Esophagus mucosa (tissue), 1 donor: Measurements from ENCODE around the gene GUSB. TPM values are rescaled to one million over a fixed set of nuclear protein-coding genes. Genes with fewer than 3 reads are reported as not detected.

Experiments used
- ATAC-seq: fragments of 200-7000 bp; cut with Tn5 transposase; one replicate; pipeline ENCODE4 v1.9.1; 2020
- total RNA-seq: library from RNA; stranded (reverse); gene quantifications from one replicate; pipeline ENCODE4 v1.2.4, GENCODE V29; 2023
- donor health status: DM: yes; HTN: yes; CAD: no.

Gene GUSB
- total RNA-seq, 1 donor from 2014 or later = 27.8 TPM

DNA sequence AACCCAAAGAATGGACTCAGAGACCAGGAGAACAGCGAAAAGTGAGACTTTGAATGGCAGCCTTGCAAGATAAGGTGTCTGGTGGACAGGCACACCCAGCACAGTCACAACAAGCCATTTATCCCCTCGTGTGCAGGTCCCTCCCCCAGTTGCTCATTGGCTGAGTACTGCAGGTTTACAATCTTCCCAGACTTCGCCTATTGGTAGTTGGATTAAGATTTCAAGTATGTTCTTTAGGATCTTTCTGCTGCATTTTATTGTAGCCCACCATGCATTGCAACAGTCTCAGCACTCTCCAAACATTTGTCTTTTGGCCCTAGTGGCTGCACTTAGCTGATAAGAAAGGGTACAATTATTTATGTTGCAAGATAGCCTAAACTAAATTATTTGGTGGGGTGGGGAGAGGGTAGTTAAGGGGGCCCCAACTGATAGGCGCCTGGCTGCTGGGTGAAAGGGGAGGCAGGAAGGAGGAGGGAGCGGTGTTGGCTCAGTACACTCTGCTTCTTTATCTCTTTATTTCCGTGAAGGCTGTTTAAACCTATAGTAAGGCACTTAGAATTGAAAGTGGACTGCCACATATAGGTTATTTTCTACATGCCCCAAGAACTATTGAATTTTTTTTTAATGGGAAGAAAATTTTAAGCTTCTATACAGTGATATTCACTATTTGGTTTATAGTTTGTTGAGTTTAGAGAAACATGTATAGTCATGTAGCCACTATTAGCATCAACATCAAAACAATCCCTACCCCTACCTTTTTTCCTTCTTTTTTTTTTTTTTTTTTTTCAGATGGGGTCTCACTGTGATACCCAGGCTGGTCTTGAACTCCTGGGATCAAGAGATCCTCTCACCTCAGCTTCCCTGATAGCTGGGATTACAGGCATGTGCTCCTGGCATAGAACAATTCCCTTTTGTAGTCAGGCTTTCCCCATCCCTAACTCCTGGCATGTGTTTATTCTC, 54.2 kb downstream of the GUSB start:
- ATAC-seq = no peak

GRCh38 chr7:65926588-65926987, 55.4 kb downstream of the GUSB start:
- no peak for ATAC-seq

DNA sequence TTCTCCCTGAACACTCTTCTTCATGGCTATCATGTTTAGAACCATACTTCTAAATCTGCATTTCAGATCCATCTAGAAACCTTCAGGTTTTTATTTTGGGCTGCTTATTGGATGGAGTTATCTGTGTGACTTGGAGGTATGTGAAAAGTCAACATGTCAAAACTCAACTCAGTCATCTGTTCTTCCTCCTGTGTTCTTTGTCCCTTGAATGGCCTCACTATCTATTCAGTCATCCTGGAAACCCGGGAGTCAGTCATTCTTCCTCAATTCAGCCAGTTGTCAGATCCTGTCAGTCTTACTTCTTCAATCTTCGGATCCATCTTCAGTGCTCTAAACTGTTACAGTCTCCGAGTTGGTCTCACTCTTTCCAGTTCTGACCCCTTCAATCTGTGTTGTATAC, 57.0 kb downstream of the GUSB start:
- no peak for ATAC-seq

DNA sequence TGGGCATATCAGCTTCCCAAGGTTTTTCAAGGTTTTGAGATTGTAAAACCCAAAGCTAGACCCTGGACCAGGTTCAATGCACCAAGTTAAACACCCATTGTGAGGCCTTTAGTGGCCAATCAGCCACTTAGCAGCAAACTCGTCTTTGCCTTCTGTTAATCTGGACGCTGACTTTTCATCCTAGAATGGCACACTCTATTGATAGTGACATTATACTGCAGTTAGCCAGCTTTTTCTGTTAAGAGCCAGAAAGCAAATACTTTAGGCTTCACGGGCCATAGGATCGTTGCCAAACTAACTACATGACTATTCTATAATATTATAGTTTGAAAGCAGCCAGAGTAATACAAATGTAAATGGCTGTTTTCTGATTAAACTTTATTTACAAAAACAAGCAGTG, 57.8 kb downstream of the GUSB start:
- no peak for ATAC-seq

DNA sequence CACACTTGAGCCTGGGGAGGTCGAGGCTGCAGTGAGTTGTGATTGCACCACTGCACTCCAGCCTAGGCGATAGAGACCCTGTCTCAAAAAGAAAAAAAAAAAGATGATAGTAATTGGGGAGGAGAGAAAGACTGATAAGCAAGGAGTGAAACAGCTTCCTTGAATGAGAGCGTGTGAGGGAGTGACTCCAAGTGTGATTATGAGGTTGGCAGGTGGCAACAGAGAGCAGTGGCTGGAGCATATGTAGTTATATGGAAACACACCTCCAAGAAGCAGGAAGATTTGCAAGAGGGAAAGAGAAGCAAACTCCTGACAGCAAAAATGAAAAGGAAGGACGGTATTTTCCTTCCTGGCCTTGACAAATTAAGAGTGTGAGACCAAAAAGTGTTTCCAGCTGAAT, 58.7 kb downstream of the GUSB start:
- ATAC-seq = no peak

GRCh38 chr7:65915921-65916657, 65.9 kb downstream of the GUSB start:
- no peak for ATAC-seq

GRCh38 chr7:65912237-65912636, 69.8 kb downstream of the GUSB start:
- ATAC-seq = no peak

Other genes starting within 250 kb of the GUSB start
- gene VKORC1L1, start 109.1 kb downstream of the GUSB start, total RNA-seq = 12.8 TPM
- gene ASL, start 93.6 kb upstream of the GUSB start, total RNA-seq = 29.7 TPM
- 21.3 TPM for gene CRCP, start 132.6 kb upstream of the GUSB start, total RNA-seq
- gene TPST1, start 223.1 kb upstream of the GUSB start, total RNA-seq = 7.5 TPM